Thoracic aorta (tissue), 2 donors: ENCODE measurements around the gene JAK3. TPM values are rescaled to one million over a fixed set of nuclear protein-coding genes. Genes with fewer than 3 reads are reported as not detected.

Source experiments
- ATAC-seq: fragments of 150-250 bp; one replicate; pipeline ENCODE4 v1.8.0; 2017; ENCODE audit warnings: low read depth; ENCODE audit not compliant: insufficient number of reproducible peaks, low FRiP score
- DNase-seq: peaks from one replicate; pipeline ENCODE4 v3.0.0-alpha.2; 2020; ENCODE audit warnings: low spot score
- H3K27ac ChIP-seq, 2 donors: fragments of 200-600 bp; sonication (generic); 1 replicate in 1 of 2; 2 replicates in 1 of 2; pipeline ENCODE4 v1.5.1; 2016; ENCODE audit warnings: mild to moderate bottlenecking in 2 of 2, moderate library complexity in 2 of 2
- H3K27me3 ChIP-seq: fragments of 200-600 bp; sonication (generic); replicated peaks from 2 replicates; pipeline ENCODE4 v1.6.0; 2016; ENCODE audit warnings: mild to moderate bottlenecking; ENCODE audit not compliant: insufficient read depth
- H3K36me3 ChIP-seq: fragments of 200-600 bp; sonication (generic); one replicate; pipeline ENCODE4 v1.5.1; 2016
- H3K4me1 ChIP-seq, 2 donors: fragments of 200-600 bp; sonication (generic); 1 replicate in 1 of 2; 2 replicates in 1 of 2; pipeline versions ENCODE4 v1.5.1 to v1.6.0; 2016; ENCODE audit warnings: low read depth in 2 of 2, mild to moderate bottlenecking in 1 of 2; ENCODE audit not compliant: control insufficient read depth in 1 of 2
- H3K4me3 ChIP-seq: fragments of 200-600 bp; sonication (generic); 2 replicates; pipeline ENCODE4 v1.5.1; 2016; ENCODE audit warnings: mild to moderate bottlenecking
- H3K9me3 ChIP-seq: fragments of 200-600 bp; sonication (generic); 2 replicates; pipeline ENCODE4 v1.5.1; 2016
- total RNA-seq, 2 donors: library from RNA; depleted of rRNA; stranded (reverse); fragments of >200 nt; gene quantifications; one replicate each; pipeline versions ENCODE4 v1.1.0 to v1.2.3, GENCODE V29; 2016
- TF ChIP-seq, protein P1 (sequence below): fragments of 200-600 bp; sonication (generic); IDR thresholded peaks from one replicate; pipeline ENCODE4 v1.5.1; 2019; ENCODE audit warnings: antibody characterized with exemption

JAK3 gene
- total RNA-seq, 2 donors from 2014 or later: 12.7 to 35.8 TPM

- DNase-seq: no peak
- Histone ChIP-seq H3K9me3 (no peaks in the 10 kb centered on the region), H3K36me3 (no peaks in the 10 kb centered on the region), H3K4me1 (peaks cover 0 to 12% of the 10 kb centered on the region in 2 donors), H3K4me3 (peak overlapping the region; percentile 63), H3K27ac (no peak overlapping the region), H3K27me3 (no peaks in the 10 kb centered on the region)
- ATAC-seq: no peak
- TF ChIP-seq, protein P1, sequence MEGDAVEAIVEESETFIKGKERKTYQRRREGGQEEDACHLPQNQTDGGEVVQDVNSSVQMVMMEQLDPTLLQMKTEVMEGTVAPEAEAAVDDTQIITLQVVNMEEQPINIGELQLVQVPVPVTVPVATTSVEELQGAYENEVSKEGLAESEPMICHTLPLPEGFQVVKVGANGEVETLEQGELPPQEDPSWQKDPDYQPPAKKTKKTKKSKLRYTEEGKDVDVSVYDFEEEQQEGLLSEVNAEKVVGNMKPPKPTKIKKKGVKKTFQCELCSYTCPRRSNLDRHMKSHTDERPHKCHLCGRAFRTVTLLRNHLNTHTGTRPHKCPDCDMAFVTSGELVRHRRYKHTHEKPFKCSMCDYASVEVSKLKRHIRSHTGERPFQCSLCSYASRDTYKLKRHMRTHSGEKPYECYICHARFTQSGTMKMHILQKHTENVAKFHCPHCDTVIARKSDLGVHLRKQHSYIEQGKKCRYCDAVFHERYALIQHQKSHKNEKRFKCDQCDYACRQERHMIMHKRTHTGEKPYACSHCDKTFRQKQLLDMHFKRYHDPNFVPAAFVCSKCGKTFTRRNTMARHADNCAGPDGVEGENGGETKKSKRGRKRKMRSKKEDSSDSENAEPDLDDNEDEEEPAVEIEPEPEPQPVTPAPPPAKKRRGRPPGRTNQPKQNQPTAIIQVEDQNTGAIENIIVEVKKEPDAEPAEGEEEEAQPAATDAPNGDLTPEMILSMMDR: no peak
Observed at GRCh38 chr19:17842663-17843291, 5.0 kb downstream of the JAK3 start.

DNA sequence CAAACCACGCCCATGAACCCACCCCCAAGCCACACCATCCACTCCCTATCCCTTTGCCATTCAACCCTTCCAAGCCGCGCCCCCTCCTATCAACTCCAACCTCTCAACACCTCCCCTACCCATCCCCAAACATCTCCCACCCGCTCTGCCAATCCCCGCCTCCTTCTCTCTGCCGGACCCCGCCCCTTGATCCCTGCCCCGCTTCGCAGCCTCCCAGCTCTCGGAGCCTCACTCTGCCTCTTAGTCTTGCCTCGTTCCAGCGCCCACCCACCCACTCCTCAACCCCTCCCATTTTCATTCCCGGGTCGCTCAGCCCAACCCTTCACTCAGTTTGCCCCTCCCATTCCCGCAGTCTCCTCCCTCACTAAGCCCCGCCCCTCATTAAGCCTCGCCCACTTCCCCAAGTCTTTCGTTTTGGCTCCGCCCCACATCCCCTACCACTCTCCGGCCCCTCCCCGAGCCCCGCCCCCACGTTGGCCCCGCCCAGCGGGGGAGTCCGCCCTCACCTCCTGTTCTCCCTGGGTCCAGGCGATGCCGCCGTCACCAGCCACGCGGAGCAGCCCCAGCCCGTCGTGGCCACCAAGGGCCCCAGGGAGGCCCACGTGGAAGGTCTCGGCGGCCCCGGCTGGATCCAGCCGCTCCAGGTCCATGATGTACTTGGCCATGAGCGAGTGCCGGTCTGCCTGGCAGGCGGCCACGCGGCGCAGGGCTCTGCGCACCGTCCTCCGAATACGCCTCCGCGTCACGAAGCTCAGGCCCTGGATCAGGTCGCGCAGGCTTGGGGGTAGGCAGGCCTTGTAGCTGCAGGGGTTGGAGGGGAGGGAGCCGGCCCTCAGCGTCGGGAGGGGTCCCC lies 5.7 kb downstream of the JAK3 start:
- Histone ChIP-seq H3K4me3 (peak overlapping the region; percentile 63), H3K9me3 (no peaks in the 10 kb centered on the region), H3K27me3 (no peaks in the 10 kb centered on the region), H3K27ac (no peak overlapping the region), H3K4me1 (peaks cover 0 to 12% of the 10 kb centered on the region in 2 donors), H3K36me3 (no peaks in the 10 kb centered on the region)
- no peak for DNase-seq
- TF ChIP-seq, protein P1: no peak
- peak; percentile 26 for ATAC-seq

GRCh38 chr19:17841371-17841809 lies 6.4 kb downstream of the JAK3 start:
- ATAC-seq (no peak), DNase-seq (no peak)
- Histone ChIP-seq H3K4me3 (peak overlapping the region; percentile 63), H3K27ac (no peak overlapping the region), H3K36me3 (no peaks in the 10 kb centered on the region), H3K9me3 (no peaks in the 10 kb centered on the region), H3K4me1 (peaks cover 0 to 12% of the 10 kb centered on the region in 2 donors), H3K27me3 (no peaks in the 10 kb centered on the region)
- TF ChIP-seq, protein P1: no peak

- H3K36me3 ChIP-seq: no peaks in the 10 kb centered on the region
- no peak overlapping the region for H3K27ac ChIP-seq
- ATAC-seq (no peak), DNase-seq (no peak)
- H3K27me3 ChIP-seq: no peaks in the 10 kb centered on the region
- H3K9me3 ChIP-seq: no peaks in the 10 kb centered on the region
- TF ChIP-seq, protein P1: no peak
- peaks cover 0 to 12% of the 10 kb centered on the region in 2 donors for H3K4me1 ChIP-seq
- no peak overlapping the region for H3K4me3 ChIP-seq
Observed at GRCh38 chr19:17840019-17840418, 7.8 kb downstream of the JAK3 start.

GRCh38 chr19:17837972-17838371 lies 9.8 kb downstream of the JAK3 start:
- Histone ChIP-seq H3K36me3 (no peaks in the 10 kb centered on the region), H3K27me3 (no peaks in the 10 kb centered on the region), H3K27ac (no peak overlapping the region), H3K4me3 (no peak overlapping the region), H3K4me1 (peaks cover 0 to 12% of the 10 kb centered on the region in 2 donors), H3K9me3 (no peaks in the 10 kb centered on the region)
- TF ChIP-seq, protein P1: no peak
- ATAC-seq (no peak), DNase-seq (no peak)
